K562 treated with DMSO at 1 percent for 4 hours (cell line): ENCODE measurements around the gene DNM1L. TPM values are rescaled to one million over a fixed set of nuclear protein-coding genes. Genes with fewer than 3 reads are reported as not detected.

Source experiments
- total RNA-seq: library from RNA; unstranded; fragments of 300-600 nt; gene quantifications from 2 replicates; pipeline ENCODE4 v1.2.3, GENCODE V29; 2022; ENCODE audit not compliant: insufficient read depth

The DNM1L gene
- 21.5 and 25.1 TPM in 2 replicates for total RNA-seq

GRCh38 chr12:32679091-32679919, at the start of gene DNM1L:
Gene DNM1L (plus strand): TSS chr12:32679301. CDS start chr12:32679364, 63 bp downstream.

DNA sequence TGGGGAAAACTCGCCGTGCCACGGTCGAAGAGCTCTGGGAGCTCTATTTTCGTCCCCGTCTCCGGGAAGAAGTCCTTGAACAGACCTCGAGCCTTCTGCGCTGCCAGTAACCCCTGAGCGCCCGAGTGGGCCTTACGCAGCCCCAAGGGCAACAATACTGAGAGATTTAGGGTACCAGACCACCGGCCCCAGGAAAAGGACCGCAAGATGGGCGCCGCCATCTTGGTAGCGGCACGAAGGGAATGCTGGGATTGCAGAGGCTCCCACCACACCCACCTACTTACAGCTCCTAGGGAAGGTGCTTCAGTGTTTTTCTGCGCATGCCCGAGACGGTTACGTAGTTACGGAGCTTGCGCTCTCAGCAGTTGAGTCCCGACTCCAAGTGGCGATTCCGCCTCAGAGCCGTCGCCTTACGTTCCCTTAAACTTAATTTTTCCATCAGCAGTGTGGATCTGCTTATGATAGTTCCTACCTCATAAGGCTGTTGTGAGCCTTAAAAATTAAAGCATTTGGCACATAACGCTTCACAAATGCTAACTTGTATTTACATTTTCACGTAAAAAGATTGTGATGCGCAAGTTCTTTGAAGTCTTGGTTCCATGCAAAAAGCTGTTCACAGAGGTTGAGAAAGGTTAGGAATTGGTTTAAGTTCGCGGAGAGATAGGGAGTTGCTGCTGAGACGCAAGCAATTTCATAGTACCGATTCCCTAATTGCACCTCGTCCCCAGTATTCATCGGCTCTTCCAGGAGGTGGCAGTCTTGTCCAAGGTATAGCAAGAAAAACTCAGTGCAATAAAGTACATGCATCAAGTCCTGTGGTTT, 76.8 kb downstream of the DNM1L start, which contains the start of gene YARS2:
Gene YARS2, minus strand, starts transcription at position 244 of the 822 bp plus-strand sequence. Its CDS starts 23 bp downstream, at position 221.

Other genes with a start within 250 kb of the DNM1L start
- 10.8 and 12.1 TPM in 2 replicates for gene YARS2, start 76.6 kb downstream of the DNM1L start, total RNA-seq
- gene PKP2, start 217.5 kb downstream of the DNM1L start, total RNA-seq, result 1.1 and 1.3 TPM in 2 replicates